ENCODE measurements around the gene RHNO1. TPM values are rescaled to one million over a fixed set of nuclear protein-coding genes. Genes with fewer than 3 reads are reported as not detected.
A peak's percentile ranks its signal among the peaks of the same experiment; 100 is the strongest.

RHNO1 gene
- total and polyA plus RNA-seq, 2 donors (not counting 3 experiments of a cell fraction or from before 2014, with no cell fraction given), result 33.8 to 35.2 TPM

- Histone ChIP-seq H3K9ac (replicated peaks; ENCODE audit: extremely low read depth, insufficient read depth, low read length) (no peak overlapping the region), H4K20me1 (replicated peaks; ENCODE audit: control insufficient read depth, extremely low read depth, insufficient read depth, low read length) (no peaks in the 10 kb centered on the region), H3K27ac (ENCODE audit: insufficient read depth, low read depth, low read length) (peak overlapping the region; percentile 75), H2AFZ (ENCODE audit: low read depth, low read length) (peak overlapping the region; percentile 68), H3K4me3 (replicated peaks in 1 of 3; ENCODE audit: insufficient read depth in 1 of 3, low read depth in 1 of 3, low read length in 3 of 3) (no peak overlapping the region), H3K36me3 (ENCODE audit: control insufficient read depth in 2 of 2, extremely low read depth in 1 of 2, insufficient read depth in 2 of 2, low read length in 2 of 2) (no peaks in the 10 kb centered on the region), H3K4me2 (ENCODE audit: insufficient read depth, low read length) (no peak overlapping the region), H3K27me3 (ENCODE audit: control insufficient read depth in 2 of 2, insufficient read depth in 2 of 2, low read length in 2 of 2) (no peaks in the 10 kb centered on the region), H3K79me2 (ENCODE audit: control insufficient read depth, insufficient read depth, low read length) (no peaks in the 10 kb centered on the region), H3K9me1 (replicated peaks; ENCODE audit: control insufficient read depth, extremely low read depth, insufficient read depth, low read length) (no peaks in the 10 kb centered on the region), H3K9me3 (replicated peaks; ENCODE audit: control insufficient read depth, insufficient read depth, low read length) (no peaks in the 10 kb centered on the region), H3K4me1 (ENCODE audit: control insufficient read depth, extremely low read depth, insufficient read depth, low read length) (peaks cover 21% of the 10 kb centered on the region)
- intact Hi-C loops (cut with micrococcal nuclease) (loop anchor here (1.0 to 5.0 kb wide), 2 partner anchors 32 to 113 kb away; partner anchors contain the start of genes ITFG2 and TEAD4), dilution Hi-C loops (cut with MboI; ENCODE audit: extremely low pct_ligation_motif_present, low sequenced_read_pairs) (no loop called here)
- TF ChIP-seq GATA2 (IDR thresholded peaks at IDR 0.05; ENCODE audit: insufficient read depth, insufficient read length, low read depth, low read length) (no peak), FOS (IDR thresholded peaks at IDR 0.05; ENCODE audit: borderline replicate concordance, insufficient read depth, low read length) (no peak), POLR2A (IDR thresholded peaks at IDR 0.05; ENCODE audit: low read depth, low read length) (no peak)
- ChIA-PET CTCF (interaction anchor here (0.7 to 3.0 kb wide), 15 partner anchors 9 to 216 kb away, joined by 3 to 26 read pairs (median 6); partner anchors contain the start of genes ITFG2 and NRIP2), POLR2A (no interaction called here)
- DNase-seq (ENCODE audit: low read depth, low spot score), result no peak
- no peak for FAIRE-seq
- TSS peak; percentile 31 for BruUV-seq (replicated peaks)
Observed at GRCh38 chr12:2844786-2845185, 32.2 kb upstream of the RHNO1 start.

GRCh38 chr12:2845280-2845679 is 31.7 kb upstream of the RHNO1 start:
- H3K4me2 ChIP-seq (ENCODE audit: insufficient read depth, low read length), result peak overlapping the region; percentile 53
- FAIRE-seq (peak; percentile 94), DNase-seq (ENCODE audit: low read depth, low spot score) (peak; percentile 74)
- no peaks in the 10 kb centered on the region for H3K36me3 ChIP-seq (ENCODE audit: control insufficient read depth in 2 of 2, extremely low read depth in 1 of 2, insufficient read depth in 2 of 2, low read length in 2 of 2)
- peak overlapping the region; percentile 68 for H2AFZ ChIP-seq (ENCODE audit: low read depth, low read length)
- H3K9me3 ChIP-seq (replicated peaks; ENCODE audit: control insufficient read depth, insufficient read depth, low read length), result no peaks in the 10 kb centered on the region
- peaks cover 23% of the 10 kb centered on the region for H3K4me1 ChIP-seq (ENCODE audit: control insufficient read depth, extremely low read depth, insufficient read depth, low read length)
- dilution Hi-C loops (cut with MboI; ENCODE audit: extremely low pct_ligation_motif_present, low sequenced_read_pairs), result no loop called here
- no peaks in the 10 kb centered on the region for H3K27me3 ChIP-seq (ENCODE audit: control insufficient read depth in 2 of 2, insufficient read depth in 2 of 2, low read length in 2 of 2)
- ChIA-PET POLR2A (interaction anchor here (1.1 kb wide), 1 partner anchor 32 kb away, joined by 3 read pairs; the partner anchor contains the start of gene ITFG2), CTCF (interaction anchor here (0.7 to 3.0 kb wide), 21 partner anchors 9 to 216 kb away, joined by 3 to 26 read pairs (median 4); partner anchors contain the start of genes ITFG2, NRIP2 and TULP3)
- peak overlapping the region; percentile 30 for H3K9ac ChIP-seq (replicated peaks; ENCODE audit: extremely low read depth, insufficient read depth, low read length)
- intact Hi-C loops (cut with micrococcal nuclease), result loop anchor here (1.0 to 5.0 kb wide), 2 partner anchors 33 to 112 kb away; partner anchors contain the start of genes ITFG2 and TEAD4
- H3K27ac ChIP-seq (ENCODE audit: insufficient read depth, low read depth, low read length), result peak overlapping the region; percentile 75
- H4K20me1 ChIP-seq (replicated peaks; ENCODE audit: control insufficient read depth, extremely low read depth, insufficient read depth, low read length), result no peaks in the 10 kb centered on the region
- peak; percentile 65 for TF ChIP-seq POLR2A (IDR thresholded peaks at IDR 0.05; ENCODE audit: low read depth, low read length)
- TF ChIP-seq MAX (IDR thresholded peaks at IDR 0.05; ENCODE audit: insufficient read depth, insufficient read length), result no peak
- peak; percentile 49 for TF ChIP-seq POLR2AphosphoS5 (IDR thresholded peaks at IDR 0.05; ENCODE audit: insufficient read depth, low read depth, low read length)
- H3K9me1 ChIP-seq (replicated peaks; ENCODE audit: control insufficient read depth, extremely low read depth, insufficient read depth, low read length), result no peaks in the 10 kb centered on the region
- no peaks in the 10 kb centered on the region for H3K79me2 ChIP-seq (ENCODE audit: control insufficient read depth, insufficient read depth, low read length)
- H3K4me3 ChIP-seq (replicated peaks in 1 of 3; ENCODE audit: insufficient read depth in 1 of 3, low read depth in 1 of 3, low read length in 3 of 3), result no peak overlapping the region
- BruUV-seq (replicated peaks), result no TSS peak

All from endothelial cell of umbilical vein (primary cell).